AG04450 (cell line): ENCODE measurements around the gene TEX35. TPM values are rescaled to one million over a fixed set of nuclear protein-coding genes. Genes with fewer than 3 reads are reported as not detected.

Source experiments
- CTCF ChIA-PET: fragments of 300-600, 350-600 bp; formaldehyde crosslinking; extraction: SDS; loops from one replicate; lab custom pipeline; 2022; ENCODE audit warnings: antibody characterized with exemption, inconsistent platforms; lab: Charles Lee
- POLR2A ChIA-PET: fragments of 350-600 bp; formaldehyde crosslinking; extraction: SDS; loops from one replicate; lab custom pipeline; 2021; ENCODE audit warnings: antibody characterized with exemption, inconsistent platforms; lab: Yijun Ruan, JAX
- DNase-seq: peaks from one replicate; pipeline ENCODE4 v3.0.0-alpha.2; 2011; ENCODE audit warnings: low read depth, low spot score
- H3K27ac ChIP-seq: one replicate; pipeline ENCODE4 v1.5.1; 2012; ENCODE audit warnings: low read depth, low read length, control low read depth
- H3K27me3 ChIP-seq: one replicate; pipeline ENCODE4 v1.6.0; 2012; ENCODE audit warnings: low read length; ENCODE audit not compliant: control insufficient read depth, insufficient read depth
- H3K4me3 ChIP-seq: 2 replicates; pipeline ENCODE4 v1.5.1; 2011; ENCODE audit warnings: mild to moderate bottlenecking, low read depth, low read length, control low read depth
- H3K9me3 ChIP-seq: 2 replicates; pipeline ENCODE4 v1.5.1; 2012; ENCODE audit warnings: low read length; ENCODE audit not compliant: control insufficient read depth, insufficient read depth
- polyA plus RNA-seq: library from polyadenylated mRNA; depleted of rRNA; stranded (reverse); fragments of >200 nt; gene quantifications from 2 replicates; pipeline ENCODE4 v1.2.3, GENCODE V29; 2011
- TF ChIP-seq, protein P1 (sequence below): IDR thresholded peaks from 2 replicates; pipeline ENCODE4 v1.5.1; 2011; ENCODE audit warnings: low read depth, low read length, control low read depth, inconsistent platforms

The TEX35 gene
- polyA plus RNA-seq, 1 experiment = not detected

DNA sequence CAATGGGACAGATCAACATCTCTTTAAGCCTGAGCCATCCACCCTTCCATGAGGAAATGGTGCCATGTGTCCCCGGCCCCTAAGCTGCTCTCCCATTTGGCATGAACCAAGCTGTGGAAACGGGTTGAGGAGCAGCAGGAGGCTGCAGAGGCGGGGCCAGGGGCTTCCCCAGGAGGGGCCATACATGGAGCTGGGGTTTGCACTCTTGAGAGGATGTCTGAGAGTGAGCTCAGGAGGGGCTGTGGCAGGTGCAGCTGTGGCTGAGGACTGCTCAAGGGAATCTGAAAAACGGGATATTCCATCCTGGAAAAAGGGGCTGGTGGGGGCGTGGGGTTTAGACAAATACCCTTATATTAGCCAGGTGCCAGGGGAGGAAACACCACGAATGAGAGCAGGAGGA is 9.1 kb upstream of the TEX35 start:
- TF ChIP-seq, protein P1, sequence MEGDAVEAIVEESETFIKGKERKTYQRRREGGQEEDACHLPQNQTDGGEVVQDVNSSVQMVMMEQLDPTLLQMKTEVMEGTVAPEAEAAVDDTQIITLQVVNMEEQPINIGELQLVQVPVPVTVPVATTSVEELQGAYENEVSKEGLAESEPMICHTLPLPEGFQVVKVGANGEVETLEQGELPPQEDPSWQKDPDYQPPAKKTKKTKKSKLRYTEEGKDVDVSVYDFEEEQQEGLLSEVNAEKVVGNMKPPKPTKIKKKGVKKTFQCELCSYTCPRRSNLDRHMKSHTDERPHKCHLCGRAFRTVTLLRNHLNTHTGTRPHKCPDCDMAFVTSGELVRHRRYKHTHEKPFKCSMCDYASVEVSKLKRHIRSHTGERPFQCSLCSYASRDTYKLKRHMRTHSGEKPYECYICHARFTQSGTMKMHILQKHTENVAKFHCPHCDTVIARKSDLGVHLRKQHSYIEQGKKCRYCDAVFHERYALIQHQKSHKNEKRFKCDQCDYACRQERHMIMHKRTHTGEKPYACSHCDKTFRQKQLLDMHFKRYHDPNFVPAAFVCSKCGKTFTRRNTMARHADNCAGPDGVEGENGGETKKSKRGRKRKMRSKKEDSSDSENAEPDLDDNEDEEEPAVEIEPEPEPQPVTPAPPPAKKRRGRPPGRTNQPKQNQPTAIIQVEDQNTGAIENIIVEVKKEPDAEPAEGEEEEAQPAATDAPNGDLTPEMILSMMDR = no peak
- Histone ChIP-seq H3K27ac (no peak overlapping the region), H3K4me3 (no peak overlapping the region), H3K9me3 (no peaks in the 10 kb centered on the region), H3K27me3 (peaks cover 3% of the 10 kb centered on the region)
- no peak for DNase-seq
- ChIA-PET POLR2A (no interaction called here), CTCF (interaction anchor here (1.1 to 5.2 kb wide), 4 partner anchors 27 to 499 kb away, joined by 3 to 187 read pairs (median 44); no protein-coding TSS in a partner anchor)

DNA sequence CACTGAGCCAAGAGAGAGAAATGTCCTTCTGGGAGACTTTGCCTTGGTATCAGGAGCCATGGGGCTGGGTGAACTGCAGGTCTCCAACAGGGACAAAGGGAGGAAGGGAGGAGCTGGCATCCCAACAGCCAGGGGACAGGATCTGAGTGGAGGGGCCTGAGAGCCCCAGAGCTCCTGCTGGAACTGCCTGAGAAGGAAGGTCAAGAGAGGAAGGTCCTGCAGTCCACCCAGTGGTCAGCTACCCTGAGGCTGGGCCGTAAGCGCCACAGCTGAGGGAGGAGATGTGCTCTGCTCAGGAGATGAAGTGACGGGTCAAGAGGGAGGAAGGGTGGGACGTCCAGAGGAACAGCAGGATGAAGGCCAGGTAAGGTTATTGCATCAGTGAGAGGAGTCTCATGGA is 8.6 kb upstream of the TEX35 start:
- no peak overlapping the region for H3K4me3 ChIP-seq
- POLR2A ChIA-PET = no interaction called here
- TF ChIP-seq, protein P1 = no peak
- CTCF ChIA-PET = interaction anchor here (0.6 to 5.2 kb wide), 3 partner anchors 205 to 498 kb away, joined by 4 to 81 read pairs (median 6); no protein-coding TSS in a partner anchor
- no peak overlapping the region for H3K27ac ChIP-seq
- H3K9me3 ChIP-seq = no peaks in the 10 kb centered on the region
- H3K27me3 ChIP-seq = peaks cover 3% of the 10 kb centered on the region
- no peak for DNase-seq

DNA sequence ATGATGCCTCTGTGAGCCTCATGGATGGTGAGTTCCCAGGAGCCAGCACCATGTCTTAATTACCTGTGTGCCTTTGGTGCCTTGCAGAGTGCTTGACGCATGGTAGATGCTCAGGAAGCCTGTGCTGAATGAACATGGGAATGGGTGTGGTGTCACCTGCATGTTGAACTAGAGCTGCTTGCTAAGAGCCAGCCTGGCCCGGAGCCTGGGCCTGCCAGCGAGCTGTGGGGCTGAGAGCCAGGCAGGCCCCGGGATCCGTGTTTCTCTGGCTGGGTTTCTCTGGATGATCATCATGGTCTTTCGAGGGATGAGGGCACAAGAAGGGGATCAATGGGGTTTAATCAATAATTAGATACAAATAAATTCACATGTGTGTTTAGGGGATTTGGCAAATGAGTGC is 6.7 kb upstream of the TEX35 start:
- DNase-seq = no peak

DNA sequence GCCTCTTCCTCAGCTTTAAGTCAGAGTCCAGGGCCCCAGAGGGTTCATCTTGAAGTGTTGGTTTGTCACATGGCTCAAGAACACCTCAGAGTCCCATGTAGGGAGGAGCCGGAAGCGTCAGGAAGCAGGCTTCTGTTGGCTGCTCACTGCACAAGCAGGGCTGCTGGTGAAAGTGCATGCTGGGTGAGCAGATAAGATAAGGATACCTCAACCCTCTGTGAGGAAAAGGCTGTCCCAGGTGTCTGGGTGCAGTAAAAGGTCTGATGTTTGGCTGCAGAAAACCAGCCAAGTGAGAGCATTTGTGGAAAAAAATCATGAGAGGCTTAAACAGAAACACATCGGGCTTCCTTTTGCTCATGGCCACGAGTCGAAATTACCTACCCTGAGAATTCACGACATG is 6.2 kb upstream of the TEX35 start:
- no peak for DNase-seq
- Histone ChIP-seq H3K27ac (no peak overlapping the region), H3K9me3 (no peaks in the 10 kb centered on the region), H3K4me3 (no peak overlapping the region), H3K27me3 (peaks cover 3% of the 10 kb centered on the region)
- CTCF ChIA-PET = interaction anchor here (0.7 kb wide), 2 partner anchors 65 to 66 kb away, joined by 3 read pairs; no protein-coding TSS in a partner anchor
- POLR2A ChIA-PET = interaction anchor here (0.6 kb wide), 1 partner anchor 10 kb away, joined by 3 read pairs; no protein-coding TSS in a partner anchor
- TF ChIP-seq, protein P1 = no peak

More for the DNA sequence above, 6.7 kb upstream of the TEX35 start:
- H3K9me3 ChIP-seq = no peaks in the 10 kb centered on the region
- H3K27ac ChIP-seq = no peak overlapping the region
- peaks cover 3% of the 10 kb centered on the region for H3K27me3 ChIP-seq
- TF ChIP-seq, protein P1 = no peak
- ChIA-PET CTCF (interaction anchor here (0.9 to 1.0 kb wide), 2 partner anchors 12 to 196 kb away, joined by 4 to 5 read pairs; no protein-coding TSS in a partner anchor), POLR2A (interaction anchor here (0.6 kb wide), 1 partner anchor 11 kb away, joined by 3 read pairs; no protein-coding TSS in a partner anchor)
- H3K4me3 ChIP-seq = no peak overlapping the region

DNA sequence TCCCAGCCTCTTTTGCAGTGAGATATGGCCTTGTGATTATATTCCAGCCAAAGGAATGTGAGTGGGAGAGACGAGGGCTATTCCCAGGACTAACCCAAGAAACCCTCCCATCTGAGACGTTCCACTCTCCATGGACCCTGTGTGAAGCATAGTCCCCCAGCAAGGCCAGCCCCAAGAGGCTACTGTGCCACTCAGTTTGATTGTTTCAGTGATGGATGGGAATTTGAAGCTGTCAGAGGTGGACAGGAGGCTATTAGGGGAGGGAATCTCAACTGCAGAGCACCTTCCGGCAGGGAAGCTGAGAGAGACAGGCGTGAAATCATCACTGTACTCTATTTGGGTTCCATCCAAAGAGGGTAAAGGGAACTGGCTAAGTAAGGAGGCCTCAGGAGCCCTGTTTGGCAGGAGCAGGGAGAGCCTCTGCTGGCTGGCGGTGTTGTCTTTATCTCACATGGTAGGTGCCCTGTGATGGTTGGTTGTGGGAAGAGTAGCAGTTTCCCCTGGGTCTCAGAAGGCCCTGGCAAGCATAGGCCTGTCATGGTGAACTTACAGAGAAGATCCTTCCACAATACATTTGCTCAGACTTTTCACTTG is 3.4 kb upstream of the TEX35 start:
- no peaks in the 10 kb centered on the region; the same call in 1 of the 2 replicates for H3K9me3 ChIP-seq
- no peak overlapping the region for H3K4me3 ChIP-seq
- TF ChIP-seq, protein P1 = no peak
- ChIA-PET POLR2A (no interaction called here), CTCF (interaction anchor here (7.5 kb wide), 1 partner anchor 8 kb away, joined by 59 read pairs; no protein-coding TSS in a partner anchor)
- no peak overlapping the region for H3K27ac ChIP-seq
- DNase-seq = no peak
- H3K27me3 ChIP-seq = no peaks in the 10 kb centered on the region
